GM12892 (cell line): ENCODE results near the gene TBRG4.

Source experiments
- DNase-seq: peaks from one replicate; pipeline ENCODE4 v3.0.0; 2011; ENCODE audit not compliant: insufficient read length
- FAIRE-seq: peaks from 2 replicates; lab custom pipeline; 2011; peaks lifted over from hg19 to GRCh38; lab: Jason Lieb, UNC
- POLR2A ChIP-seq: IDR thresholded peaks from 2 replicates; pipeline ENCODE4 v1.6.1; 2011; ENCODE audit warnings: low read depth, low read length, control low read depth
- POLR2AphosphoS5 ChIP-seq: IDR thresholded peaks from 2 replicates; pipeline ENCODE4 v1.6.1; 2011; ENCODE audit warnings: low read depth, low read length, control low read depth
- TAF1 ChIP-seq: IDR thresholded peaks from 2 replicates; pipeline ENCODE4 v1.6.1; 2011; ENCODE audit warnings: low read depth, mild to moderate bottlenecking, control low read depth, low read length, borderline replicate concordance

Gene TBRG4

DNA sequence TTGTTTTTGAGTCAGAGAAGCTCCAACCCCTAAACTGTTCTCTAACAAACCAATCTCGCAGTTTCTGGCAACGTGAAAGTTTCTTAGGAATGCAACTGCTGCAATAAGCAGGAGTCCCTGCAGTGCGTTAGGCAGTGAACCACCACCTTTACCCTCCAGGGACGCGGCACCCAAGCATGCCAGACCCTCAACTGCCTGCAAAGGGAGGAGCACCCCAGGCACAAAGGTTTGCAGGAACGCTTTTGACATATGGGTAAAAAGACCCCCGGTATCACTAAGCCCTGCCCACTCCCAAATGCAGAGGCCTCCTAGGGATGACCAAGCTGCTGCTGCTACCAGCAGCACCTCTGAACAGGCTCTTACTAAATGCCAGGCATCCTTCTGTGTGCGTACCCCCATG lies 4.7 kb downstream of the TBRG4 start:
- TF ChIP-seq POLR2AphosphoS5 (no peak; the same call in 1 of the 2 replicates), TAF1 (no peak), POLR2A (no peak)
- FAIRE-seq (no peak), DNase-seq (no peak)

DNA sequence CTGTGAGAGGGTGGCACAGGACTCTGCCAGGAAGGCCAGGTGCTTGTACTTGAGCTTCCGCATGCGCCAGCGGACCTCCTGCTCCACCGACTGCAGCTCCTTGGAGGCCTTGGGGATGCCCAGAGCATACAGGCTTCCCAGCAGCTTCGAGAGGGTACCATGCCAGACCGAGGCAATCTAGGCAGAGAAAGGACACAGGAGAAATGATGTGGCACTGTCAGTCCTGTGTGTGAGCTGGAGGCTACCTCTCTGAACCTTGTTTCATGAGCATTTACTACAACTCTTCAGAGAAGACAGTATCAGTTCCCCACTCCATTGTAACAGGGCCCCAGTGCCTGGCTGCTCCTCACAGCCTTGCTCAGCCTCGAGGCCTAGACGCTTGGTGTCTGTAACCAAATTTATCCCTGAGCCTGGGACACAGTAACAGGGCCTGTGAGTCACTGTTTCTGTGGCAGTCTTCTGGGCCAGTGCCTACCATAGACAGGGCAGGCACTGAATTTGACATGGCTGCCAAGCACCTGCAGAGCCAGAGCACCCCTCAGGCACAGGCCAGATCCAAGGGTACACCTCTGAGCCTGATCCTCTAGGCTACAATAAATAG lies 5.8 kb downstream of the TBRG4 start:
- no peak for TF ChIP-seq TAF1
- no peak for TF ChIP-seq POLR2A
- TF ChIP-seq POLR2AphosphoS5, result no peak
- no peak for FAIRE-seq
- DNase-seq, result no peak

DNA sequence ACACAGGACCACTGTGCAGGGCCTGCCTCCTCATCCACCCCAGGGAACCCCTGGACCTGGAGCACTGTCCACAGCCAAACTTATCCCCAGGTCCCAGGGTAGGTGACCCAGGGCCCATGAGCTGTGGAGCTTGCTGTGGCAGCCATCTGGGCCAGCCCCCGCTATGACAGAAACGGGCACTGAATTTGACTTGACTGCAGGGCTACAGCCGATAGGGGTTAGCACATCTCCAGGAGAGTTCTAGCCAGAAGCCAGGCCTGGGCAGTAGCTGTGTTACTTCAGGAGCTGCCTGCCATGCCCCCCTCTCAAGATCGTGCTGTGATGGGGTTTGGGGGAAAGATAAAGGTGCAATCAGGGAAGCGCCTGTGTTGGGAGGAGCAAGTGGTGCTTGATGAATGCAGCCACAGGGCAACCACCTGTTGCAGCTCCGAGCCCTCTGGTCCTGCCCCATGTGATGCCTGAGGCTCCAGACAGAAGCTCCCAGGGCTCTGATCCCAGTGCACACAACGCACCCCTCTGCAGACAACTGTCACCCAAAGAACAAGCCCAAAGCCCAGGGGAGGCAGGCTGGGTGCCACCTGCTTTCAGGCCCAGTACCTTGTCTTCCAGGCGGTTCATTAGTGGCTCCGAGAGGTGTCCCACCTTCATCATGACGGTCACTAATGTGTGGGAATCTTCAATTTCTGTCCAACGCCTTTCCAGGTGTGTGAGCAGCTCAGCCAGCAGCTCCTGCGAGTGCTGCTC lies 6.5 kb downstream of the TBRG4 start:
- 0 out of 2 replicates have a peak, but pooled peaks have one; percentile 17 for TF ChIP-seq POLR2A
- no peak for TF ChIP-seq TAF1
- no peak for DNase-seq
- FAIRE-seq, result no peak

DNA sequence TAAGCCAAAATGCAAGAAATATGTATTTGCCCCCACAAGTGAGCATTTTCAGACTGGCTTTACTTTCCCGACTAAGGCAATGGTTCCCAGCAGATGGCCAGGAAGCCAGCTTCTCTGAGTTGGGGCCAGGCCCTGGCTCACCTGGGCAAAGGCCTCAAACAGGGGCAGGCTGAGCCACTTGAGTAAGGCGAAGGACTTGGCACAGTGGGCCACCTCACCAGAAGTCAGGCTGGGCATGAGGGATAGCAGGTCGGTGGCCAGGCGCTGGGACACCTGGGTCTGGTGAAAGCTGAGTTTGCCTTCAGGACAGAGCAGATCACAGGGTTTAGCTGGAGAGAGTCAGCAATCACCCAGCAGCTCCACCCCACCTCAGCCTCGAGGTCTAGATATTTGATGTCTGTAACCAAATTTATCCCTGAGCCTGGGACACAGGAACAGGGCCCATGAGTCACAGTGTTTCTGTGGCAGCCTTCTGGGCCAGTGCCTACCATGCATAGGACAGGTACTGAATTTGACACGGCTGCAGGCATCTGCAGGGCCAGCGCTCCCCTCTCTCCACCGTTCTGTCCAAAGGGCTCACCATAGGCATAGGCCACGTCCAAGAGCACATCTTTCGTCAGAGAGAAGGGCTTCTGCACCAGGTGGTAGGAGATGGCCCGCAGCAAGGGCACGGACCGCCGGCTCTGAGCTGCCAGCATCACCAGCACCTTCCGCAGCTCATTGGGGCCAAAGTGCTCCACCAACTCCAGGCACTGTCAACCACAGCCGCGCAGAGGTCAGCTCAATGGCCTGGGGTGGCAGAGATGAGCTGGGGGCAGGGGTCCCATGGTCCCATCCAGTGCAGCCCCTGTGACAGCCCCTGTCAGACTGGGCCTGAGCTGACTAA lies 7.3 kb downstream of the TBRG4 start:
- DNase-seq, result no peak
- no peak for FAIRE-seq
- TF ChIP-seq TAF1 (no peak), POLR2AphosphoS5 (no peak), POLR2A (no peak)

DNA sequence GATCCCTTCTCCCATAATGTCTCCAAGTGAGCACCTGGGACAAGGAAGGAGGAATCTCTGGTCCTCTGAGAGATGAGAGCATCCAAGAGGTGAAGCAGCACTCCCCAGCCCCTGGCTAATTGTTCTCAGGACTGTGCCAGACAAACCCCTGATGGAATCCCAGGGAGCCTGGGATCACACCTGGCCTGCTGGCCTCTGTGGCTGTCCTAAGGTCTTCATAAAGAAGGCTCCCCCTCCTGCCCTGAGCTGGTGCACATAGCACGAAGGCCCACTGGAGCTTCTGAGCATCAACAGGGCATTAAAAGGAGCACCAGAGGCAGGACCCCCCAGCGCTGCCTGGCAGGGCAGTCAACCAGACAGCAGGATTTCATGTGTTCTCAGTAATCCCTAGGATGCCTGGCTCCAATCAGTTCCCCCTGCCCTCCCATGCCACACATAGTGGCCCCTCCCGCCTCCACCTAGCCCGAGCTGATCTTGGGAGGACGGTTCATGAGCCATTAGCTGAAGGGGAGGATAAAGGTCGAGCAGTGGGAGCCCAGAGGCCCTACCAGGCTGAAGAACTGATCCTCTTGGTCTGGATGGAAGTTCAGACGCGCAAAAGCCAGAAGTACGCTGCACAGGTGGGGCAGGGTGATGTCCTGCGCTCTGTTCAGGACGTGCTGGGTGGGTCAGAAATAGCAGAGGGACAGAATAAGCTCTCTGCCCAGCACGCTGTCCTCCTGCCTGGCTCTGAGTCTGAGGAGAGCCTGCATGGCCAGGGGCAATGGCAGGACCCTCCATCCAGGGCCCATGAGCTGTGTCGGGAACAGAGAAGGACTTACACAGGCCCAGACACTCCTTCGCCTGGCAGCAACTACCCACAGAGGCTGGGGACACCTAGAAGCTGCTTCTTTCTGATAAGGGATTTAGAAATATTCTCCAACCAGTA lies 8.4 kb downstream of the TBRG4 start:
- no peak for FAIRE-seq
- no peak for TF ChIP-seq POLR2AphosphoS5
- TF ChIP-seq POLR2A, result no peak
- TF ChIP-seq TAF1, result no peak
- DNase-seq, result no peak

DNA sequence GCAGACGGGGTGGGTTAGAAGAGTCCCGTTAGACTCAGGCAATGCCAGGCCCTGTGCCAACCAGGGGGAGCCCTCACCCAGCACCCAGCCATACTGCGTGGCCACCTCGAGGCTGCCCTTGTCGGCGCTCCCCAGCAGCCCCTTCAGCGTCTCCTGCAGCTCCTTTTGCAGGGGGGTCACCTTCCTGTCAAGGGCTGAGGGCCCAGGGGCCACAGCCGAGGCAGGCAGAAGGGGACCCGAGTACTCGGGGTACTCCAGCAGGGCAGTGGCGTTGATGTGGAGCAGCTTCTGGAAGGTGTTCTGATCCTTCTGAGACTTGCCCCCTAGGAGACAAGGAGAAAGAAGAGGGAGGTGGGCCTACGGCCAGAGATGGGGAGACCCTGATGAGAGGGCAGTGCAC lies 9.7 kb downstream of the TBRG4 start:
- TF ChIP-seq POLR2A (no peak), POLR2AphosphoS5 (no peak), TAF1 (no peak)
- no peak for FAIRE-seq

DNA sequence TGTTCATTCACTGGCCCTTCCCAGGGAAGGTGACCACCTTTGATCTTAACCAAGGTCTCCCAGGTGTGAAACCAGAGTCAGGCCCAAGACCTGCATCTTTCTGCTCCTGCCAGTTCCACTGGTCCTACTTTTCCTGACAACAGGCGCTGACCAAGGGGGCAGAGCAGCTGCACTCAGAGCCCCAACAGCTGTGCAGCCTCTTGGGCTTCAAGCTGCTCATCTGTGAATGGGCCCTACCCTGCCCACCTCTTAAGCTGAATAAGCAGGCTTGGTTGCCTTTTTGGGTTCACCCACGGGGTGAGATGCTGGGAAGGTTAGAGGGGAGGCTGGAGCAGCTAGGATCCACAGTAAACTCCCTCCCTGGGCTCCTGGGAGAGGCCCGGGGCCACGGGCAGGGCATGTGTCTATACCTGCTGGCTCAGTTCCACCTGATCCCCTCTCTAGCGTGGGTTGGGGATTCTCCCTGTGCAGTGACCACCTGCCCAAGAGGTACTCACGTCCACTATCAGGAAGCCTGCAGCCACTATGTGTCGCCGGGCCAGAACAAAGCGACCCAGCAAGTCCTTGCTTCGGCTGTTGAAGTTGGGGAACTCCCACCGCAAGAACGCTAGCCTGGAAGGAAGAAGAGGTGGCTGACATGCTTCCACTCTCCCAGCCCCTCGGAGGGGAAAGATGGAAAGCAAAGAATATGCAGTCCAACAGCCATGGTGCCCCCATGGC lies 10.6 kb downstream of the TBRG4 start:
- no peak for TF ChIP-seq TAF1
- TF ChIP-seq POLR2AphosphoS5, result no peak
- no peak for TF ChIP-seq POLR2A
- DNase-seq (no peak), FAIRE-seq (no peak)

More for the DNA sequence above, 9.7 kb downstream of the TBRG4 start:
- DNase-seq, result no peak

DNA sequence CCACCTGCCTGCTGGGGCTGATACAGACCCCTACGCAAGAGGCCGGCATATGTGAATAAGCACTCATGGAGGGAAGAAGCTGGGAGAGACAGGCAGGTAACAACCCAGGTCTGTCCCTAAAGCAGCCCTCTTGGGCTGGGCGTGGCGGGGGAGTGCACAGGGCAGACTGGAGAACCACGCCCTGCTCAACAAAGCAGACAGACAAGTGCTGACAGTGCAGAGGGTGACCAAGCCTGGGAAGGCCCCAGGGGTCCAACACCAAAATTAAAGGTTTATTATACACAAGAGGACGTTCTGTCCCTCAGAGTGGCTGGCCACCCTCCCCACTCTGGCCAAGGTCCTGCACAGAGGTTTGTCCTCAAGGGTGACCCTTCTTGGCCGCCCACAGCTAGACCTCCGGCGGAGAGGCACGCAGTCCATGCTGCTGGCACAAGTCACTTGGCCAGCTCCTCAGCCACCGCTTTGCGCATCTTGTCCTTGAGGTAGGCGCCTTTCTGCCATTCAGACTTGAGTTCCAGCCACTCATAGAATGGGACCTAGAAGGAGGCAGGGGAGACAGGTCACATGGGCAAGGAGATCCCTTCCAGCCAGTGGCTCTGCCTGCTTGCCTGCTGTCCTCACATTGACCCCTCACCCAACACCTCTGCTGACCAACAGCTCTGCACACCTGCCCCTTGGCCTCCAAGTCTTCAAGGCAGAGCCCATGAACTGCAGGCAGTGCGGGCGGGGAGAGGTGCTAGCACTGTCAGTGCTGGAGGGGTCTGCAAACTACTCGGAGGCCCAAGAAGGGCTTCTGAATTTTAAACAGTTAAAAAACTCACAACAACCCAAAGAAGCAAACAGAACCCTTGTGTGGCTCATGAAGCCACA lies 11.4 kb downstream of the TBRG4 start:
- no peak for FAIRE-seq
- no peak for DNase-seq
- TF ChIP-seq POLR2AphosphoS5 (no peak), TAF1 (no peak), POLR2A (no peak)

DNA sequence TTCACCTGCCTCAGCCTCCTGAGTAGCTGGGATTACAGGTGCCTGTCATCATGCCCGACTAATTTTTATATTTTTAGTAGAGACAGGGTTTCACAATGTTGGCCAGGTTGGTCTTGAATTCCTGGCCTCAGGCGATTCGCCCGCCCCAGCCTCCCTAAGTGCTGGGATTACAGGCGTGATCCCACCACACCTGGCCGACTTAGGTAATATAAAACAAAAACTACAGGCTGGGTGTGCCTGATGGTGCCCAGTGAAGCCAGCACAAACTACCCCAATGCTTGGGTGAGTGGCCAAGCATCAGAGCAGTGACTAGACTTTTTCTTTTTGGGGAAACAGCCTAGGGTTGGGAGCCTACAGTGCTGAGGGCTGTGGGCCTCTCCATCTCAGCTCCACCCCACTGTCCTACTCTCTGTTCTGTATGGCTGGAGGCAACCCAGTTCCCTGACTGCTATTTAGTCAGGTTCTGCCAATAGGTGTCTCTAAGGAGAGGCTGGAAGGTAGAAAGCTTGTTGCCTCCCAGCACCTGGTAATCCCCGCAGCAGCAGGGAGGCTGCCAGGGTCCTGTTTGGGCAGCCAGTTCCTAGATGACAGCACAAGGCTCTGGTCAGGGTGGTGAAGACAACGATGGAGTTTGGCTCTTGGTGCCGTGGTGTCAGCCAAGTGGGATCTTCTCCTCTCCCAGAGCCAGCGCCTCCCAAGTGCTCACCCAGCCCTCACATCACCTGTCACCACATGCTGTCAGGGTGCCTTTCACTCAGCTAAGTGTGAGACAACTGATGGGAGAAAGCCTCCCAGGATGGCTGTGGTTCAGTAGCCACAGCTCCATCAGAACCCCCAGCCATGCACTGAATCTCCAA lies 12.3 kb downstream of the TBRG4 start:
- no peak for DNase-seq
- TF ChIP-seq TAF1, result no peak
- TF ChIP-seq POLR2A, result no peak; the same call in 1 of the 2 replicates
- peak; percentile 44; the same call in 1 of the 2 replicates for TF ChIP-seq POLR2AphosphoS5
- no peak for FAIRE-seq
